Nephron (organoid): Measurements from ENCODE around the gene ZG16B.

Experiments
- H3K27ac Mint-ChIP-seq, 3 experiments: 2 replicates each; pipeline ENCODE4 v1.8.0; 2020; ENCODE audit warnings: mixed read lengths in 3 of 3, mild to moderate bottlenecking in 2 of 3, moderate library complexity in 1 of 3
- H3K27me3 Mint-ChIP-seq: 2 replicates; pipeline ENCODE4 v1.8.0; 2021; ENCODE audit warnings: low read depth, mild to moderate bottlenecking, moderate library complexity, mixed read lengths
- H3K36me3 Mint-ChIP-seq: 2 replicates; pipeline ENCODE4 v1.8.0; 2020; ENCODE audit warnings: low read depth, mixed read lengths
- H3K4me1 Mint-ChIP-seq: 2 replicates; pipeline ENCODE4 v1.8.0; 2020; ENCODE audit warnings: mixed read lengths
- H3K4me3 Mint-ChIP-seq, 3 experiments: 2 replicates each; pipeline ENCODE4 v1.8.0; 2020; ENCODE audit warnings: mild to moderate bottlenecking in 3 of 3, mixed read lengths in 3 of 3, moderate library complexity in 2 of 3
- H3K9me3 Mint-ChIP-seq: 2 replicates; pipeline ENCODE4 v1.8.0; 2020; ENCODE audit warnings: mixed read lengths
- TF ChIP-seq, protein P1 (sequence below), 3 experiments: fragments of 200-600 bp; sonication (generic); IDR thresholded peaks; one replicate each; pipeline ENCODE4 v1.5.0; 2021; ENCODE audit warnings: antibody characterized with exemption in 3 of 3; ENCODE audit not compliant: unreplicated experiment in 3 of 3

Gene ZG16B

DNA sequence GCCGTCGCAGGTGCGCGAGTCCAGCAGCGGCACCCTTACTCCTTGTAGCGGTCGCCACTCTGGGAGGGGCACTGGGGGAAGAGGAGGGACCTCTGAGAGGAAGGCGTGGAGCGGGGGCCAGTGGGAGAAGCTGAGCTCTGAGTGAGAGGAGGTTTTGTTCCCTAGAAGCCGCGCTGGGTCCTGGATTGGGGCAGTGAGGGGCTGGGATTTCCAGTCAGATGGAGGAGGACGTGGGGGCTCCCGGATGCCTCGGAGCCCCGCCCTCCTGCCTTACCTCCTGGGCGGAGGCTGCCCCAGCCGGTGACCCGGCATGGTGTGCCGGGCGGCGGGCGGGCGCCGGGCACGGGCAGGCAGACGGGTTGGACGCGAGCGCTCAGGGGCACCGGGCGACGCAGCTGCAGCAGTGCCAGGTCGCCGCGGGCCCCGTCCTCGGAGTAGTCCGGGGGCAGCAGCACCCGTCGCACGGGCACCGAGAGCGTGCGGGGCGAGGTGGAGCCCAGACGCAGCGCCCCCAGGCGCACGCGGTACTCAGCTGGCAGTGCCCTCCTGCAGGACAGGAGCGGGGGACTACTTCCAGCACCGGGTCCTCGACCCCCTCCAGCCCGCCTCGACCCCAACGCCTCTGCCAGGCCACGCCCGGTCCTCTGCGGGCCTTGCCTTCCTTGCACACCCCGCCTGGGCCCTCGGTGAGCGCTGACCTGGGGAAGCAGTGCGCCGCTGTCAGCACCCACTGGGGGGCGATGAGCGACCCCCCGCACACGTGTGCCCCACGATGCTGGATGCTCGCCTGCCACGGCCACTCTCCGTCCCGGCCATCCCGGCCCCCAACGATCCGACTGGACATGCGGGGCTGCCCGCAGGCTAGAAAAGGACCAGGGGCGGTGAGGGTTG lies 44.8 kb upstream of the ZG16B start:
- Mint-ChIP-seq H3K27ac (no peak overlapping the region), H3K4me1 (no peaks in the 10 kb centered on the region), H3K27me3 (peaks cover 12% of the 10 kb centered on the region), H3K9me3 (no peaks in the 10 kb centered on the region), H3K36me3 (no peaks in the 10 kb centered on the region), H3K4me3 (no peak overlapping the region)
- TF ChIP-seq, protein P1, sequence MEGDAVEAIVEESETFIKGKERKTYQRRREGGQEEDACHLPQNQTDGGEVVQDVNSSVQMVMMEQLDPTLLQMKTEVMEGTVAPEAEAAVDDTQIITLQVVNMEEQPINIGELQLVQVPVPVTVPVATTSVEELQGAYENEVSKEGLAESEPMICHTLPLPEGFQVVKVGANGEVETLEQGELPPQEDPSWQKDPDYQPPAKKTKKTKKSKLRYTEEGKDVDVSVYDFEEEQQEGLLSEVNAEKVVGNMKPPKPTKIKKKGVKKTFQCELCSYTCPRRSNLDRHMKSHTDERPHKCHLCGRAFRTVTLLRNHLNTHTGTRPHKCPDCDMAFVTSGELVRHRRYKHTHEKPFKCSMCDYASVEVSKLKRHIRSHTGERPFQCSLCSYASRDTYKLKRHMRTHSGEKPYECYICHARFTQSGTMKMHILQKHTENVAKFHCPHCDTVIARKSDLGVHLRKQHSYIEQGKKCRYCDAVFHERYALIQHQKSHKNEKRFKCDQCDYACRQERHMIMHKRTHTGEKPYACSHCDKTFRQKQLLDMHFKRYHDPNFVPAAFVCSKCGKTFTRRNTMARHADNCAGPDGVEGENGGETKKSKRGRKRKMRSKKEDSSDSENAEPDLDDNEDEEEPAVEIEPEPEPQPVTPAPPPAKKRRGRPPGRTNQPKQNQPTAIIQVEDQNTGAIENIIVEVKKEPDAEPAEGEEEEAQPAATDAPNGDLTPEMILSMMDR (IDR thresholded peaks at IDR 0.05; ENCODE audit: unreplicated experiment in 3 of 3), result no peak

GRCh38 chr16:2786061-2786825 lies 43.9 kb upstream of the ZG16B start:
- Mint-ChIP-seq H3K27ac (no peak overlapping the region), H3K36me3 (no peaks in the 10 kb centered on the region), H3K27me3 (peaks cover 16% of the 10 kb centered on the region), H3K4me3 (no peak overlapping the region), H3K9me3 (no peaks in the 10 kb centered on the region), H3K4me1 (no peaks in the 10 kb centered on the region)
- TF ChIP-seq, protein P1 (IDR thresholded peaks at IDR 0.05; ENCODE audit: unreplicated experiment in 3 of 3), result no peak

DNA sequence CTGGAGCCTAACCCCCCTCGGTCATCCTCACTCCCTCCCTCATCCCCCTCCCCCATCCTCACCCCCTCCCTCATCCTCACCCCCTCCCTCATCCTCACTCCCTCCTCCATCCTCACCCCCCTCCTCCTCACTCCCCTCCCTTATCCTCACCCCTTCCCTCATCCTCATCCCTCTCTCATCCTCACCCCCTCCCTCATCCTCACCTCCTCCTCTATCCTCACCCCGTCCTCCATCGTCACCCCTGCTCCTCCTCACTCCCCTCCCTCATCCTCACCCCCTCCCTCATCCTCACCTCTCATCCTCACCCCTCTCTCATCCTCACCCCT lies 43.3 kb upstream of the ZG16B start:
- Mint-ChIP-seq H3K9me3 (no peaks in the 10 kb centered on the region), H3K27ac (no peak overlapping the region), H3K27me3 (peaks cover 19% of the 10 kb centered on the region), H3K4me3 (no peak overlapping the region), H3K36me3 (no peaks in the 10 kb centered on the region), H3K4me1 (no peaks in the 10 kb centered on the region)
- TF ChIP-seq, protein P1 (IDR thresholded peaks at IDR 0.05; ENCODE audit: unreplicated experiment in 3 of 3), result no peak

DNA sequence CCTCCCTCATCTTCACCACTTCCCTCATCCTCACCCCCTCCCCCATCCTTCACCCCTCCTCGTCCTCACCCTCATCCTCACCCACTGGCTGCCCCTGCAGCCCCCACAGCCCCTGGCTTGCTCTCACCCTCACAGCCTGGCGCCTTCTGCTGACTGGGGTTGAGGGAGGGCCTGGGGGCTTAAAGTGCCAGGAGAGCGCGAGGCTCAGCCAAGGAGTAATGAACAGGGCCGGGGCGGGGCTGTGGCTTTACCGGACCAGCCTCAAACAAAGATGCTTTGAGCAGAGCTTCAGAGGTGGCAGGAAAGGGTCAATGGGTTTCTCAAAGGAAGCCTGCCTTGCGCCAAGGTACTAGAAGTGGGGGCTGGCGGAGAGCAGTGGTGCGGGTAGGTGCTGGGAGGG lies 42.7 kb upstream of the ZG16B start, which contains the start of gene PRSS33:
TSS of gene PRSS33 (minus strand) at position 155 of the 400 bp plus-strand sequence. CDS start 1,013 bp downstream, outside the sequence.
- H3K4me3 Mint-ChIP-seq, result no peak within 1 kb of the TSS
- H3K4me1 Mint-ChIP-seq, result no peaks in the 10 kb centered on the region
- TF ChIP-seq, protein P1 (IDR thresholded peaks at IDR 0.05; ENCODE audit: unreplicated experiment in 3 of 3), result no peak
- peaks cover 25% of the 10 kb centered on the region for H3K27me3 Mint-ChIP-seq
- H3K9me3 Mint-ChIP-seq, result no peaks in the 10 kb centered on the region
- no peaks in the 10 kb centered on the region for H3K36me3 Mint-ChIP-seq
- H3K27ac Mint-ChIP-seq, result no peak within 1 kb of the TSS

- H3K9me3 Mint-ChIP-seq, result no peaks in the 10 kb centered on the region
- no peak overlapping the region for H3K27ac Mint-ChIP-seq
- H3K27me3 Mint-ChIP-seq, result peaks cover 26% of the 10 kb centered on the region
- no peaks in the 10 kb centered on the region for H3K36me3 Mint-ChIP-seq
- no peak overlapping the region for H3K4me3 Mint-ChIP-seq
- TF ChIP-seq, protein P1 (IDR thresholded peaks at IDR 0.05; ENCODE audit: unreplicated experiment in 3 of 3), result no peak
- H3K4me1 Mint-ChIP-seq, result no peaks in the 10 kb centered on the region
These were observed 42.1 kb upstream of the ZG16B start for GRCh38 chr16:2787961-2788360.
